GM15510 (cell line): ENCODE data around the gene PAIP2.

Experiments used
- POLR2A ChIP-seq: IDR thresholded peaks from 3 replicates; pipeline ENCODE4 v1.6.1; 2011; ENCODE audit warnings: borderline replicate concordance; ENCODE audit not compliant: insufficient read length; ENCODE audit errors: extremely low read depth

PAIP2 gene

GRCh38 chr5:139363937-139364336 lies 22.3 kb downstream of the PAIP2 start:
- TF ChIP-seq POLR2A: no peak

GRCh38 chr5:139364466-139364865 lies 22.8 kb downstream of the PAIP2 start:
- no peak for TF ChIP-seq POLR2A

GRCh38 chr5:139368613-139369012 lies 27.0 kb downstream of the PAIP2 start:
- TF ChIP-seq POLR2A: no peak

GRCh38 chr5:139369181-139369580 lies 27.5 kb downstream of the PAIP2 start:
- no peak for TF ChIP-seq POLR2A

- TF ChIP-seq POLR2A: no peak
Measured at GRCh38 chr5:139371482-139372435, 30.1 kb downstream of the PAIP2 start.

- TF ChIP-seq POLR2A: no peak
Measured at GRCh38 chr5:139374909-139375308, 33.3 kb downstream of the PAIP2 start.

- no peak for TF ChIP-seq POLR2A
Measured at GRCh38 chr5:139376364-139376763, 34.7 kb downstream of the PAIP2 start.

- TF ChIP-seq POLR2A: no peak
Measured at GRCh38 chr5:139377226-139377625, 35.6 kb downstream of the PAIP2 start.

- no peak for TF ChIP-seq POLR2A
Measured at GRCh38 chr5:139378101-139378825, 36.6 kb downstream of the PAIP2 start.

- TF ChIP-seq POLR2A: no peak
Measured at GRCh38 chr5:139378941-139379361, 37.3 kb downstream of the PAIP2 start.

- no peak for TF ChIP-seq POLR2A
Measured at GRCh38 chr5:139379626-139380449, 38.2 kb downstream of the PAIP2 start.

GRCh38 chr5:139381837-139382761 lies 40.4 kb downstream of the PAIP2 start:
- TF ChIP-seq POLR2A: no peak

- peak; percentile 15 for TF ChIP-seq POLR2A
Measured at GRCh38 chr5:139382807-139383206, 41.2 kb downstream of the PAIP2 start.

- no peak for TF ChIP-seq POLR2A
Measured at GRCh38 chr5:139383275-139383992, 41.8 kb downstream of the PAIP2 start, which contains the start of gene SLC23A1. Gene SLC23A1 (minus strand): TSS chr5:139383297. CDS start chr5:139383253, 44 bp downstream.
